Vagina (tissue), 2 donors: Measurements from ENCODE around the gene CS. TPM values are rescaled to one million over a fixed set of nuclear protein-coding genes. Genes with fewer than 3 reads are reported as not detected.

Experiments used
- DNase-seq, 2 donors: peaks; one replicate each; pipeline ENCODE4 v3.0.0-alpha.2; 2017; ENCODE audit errors: extremely low spot score in 2 of 2
- H3K27ac ChIP-seq: fragments of 200-600 bp; sonication (generic); one replicate; pipeline ENCODE4 v1.5.1; 2019
- H3K27me3 ChIP-seq: fragments of 200-600 bp; sonication (generic); one replicate; pipeline ENCODE4 v1.5.1; 2019
- H3K36me3 ChIP-seq, 2 donors: fragments of 200-600 bp; sonication (generic); one replicate each; pipeline ENCODE4 v1.5.1; 2017 to 2019
- H3K4me1 ChIP-seq: fragments of 200-600 bp; sonication (generic); one replicate; pipeline ENCODE4 v1.5.1; 2019
- H3K4me3 ChIP-seq, 2 donors: fragments of 200-600 bp; sonication (generic); 1 replicate in 1 of 2; 2 replicates in 1 of 2; pipeline ENCODE4 v1.5.1; 2016 to 2019
- H3K9me3 ChIP-seq: fragments of 200-600 bp; sonication (generic); one replicate; pipeline ENCODE4 v1.5.1; 2019
- CTCF ChIP-seq, 3 experiments: fragments of 450-650 bp in 2 of 3; fragments of 200-600 bp in 1 of 3; sonication (generic) in 1 of 3; IDR thresholded peaks; one replicate each; pipeline ENCODE4 v1.5.1; 2017 to 2019; ENCODE audit warnings: antibody characterized with exemption in 3 of 3, mild to moderate bottlenecking in 2 of 3, moderate library complexity in 2 of 3
- POLR2A ChIP-seq, 2 donors: fragments of 450-650 bp; IDR thresholded peaks; one replicate each; pipeline ENCODE4 v1.6.1; 2017; ENCODE audit warnings: antibody characterized with exemption in 2 of 2, mild to moderate bottlenecking in 2 of 2, moderate library complexity in 2 of 2
- POLR2AphosphoS5 ChIP-seq, 2 donors: sonication (generic); formaldehyde crosslinking; IDR thresholded peaks; one replicate each; pipeline ENCODE4 v1.9.0; 2017; ENCODE audit warnings: antibody characterized with exemption in 2 of 2, mild to moderate bottlenecking in 2 of 2, low read depth in 1 of 2; ENCODE audit not compliant: insufficient read depth in 1 of 2
- intact Hi-C: fragments of 100-400 bp; cut with DNase I; formaldehyde crosslinking; loops from one replicate; pipeline ENCODE4 v1.15.1; 2023
- total RNA-seq: library from RNA; depleted of rRNA; stranded (reverse); fragments of >200 nt; gene quantifications from one replicate; pipeline ENCODE4 v1.2.3, GENCODE V29; 2016

Gene CS
- total RNA-seq, 1 donor from 2014 or later = 140 TPM

GRCh38 chr12:56248711-56249110 lies 51.4 kb downstream of the CS start:
- H3K4me1 ChIP-seq = no peaks in the 10 kb centered on the region
- H3K36me3 ChIP-seq = peaks cover 10 to 97% of the 10 kb centered on the region in 2 donors
- DNase-seq = no peak
- H3K4me3 ChIP-seq = no peak overlapping the region
- H3K27me3 ChIP-seq = no peaks in the 10 kb centered on the region
- no peaks in the 10 kb centered on the region for H3K9me3 ChIP-seq
- TF ChIP-seq POLR2A (IDR thresholded peaks at IDR 0.05) = no peak
- no peak for TF ChIP-seq POLR2AphosphoS5 (IDR thresholded peaks at IDR 0.05; ENCODE audit: insufficient read depth in 1 of 2, low read depth in 1 of 2)
- no peak for TF ChIP-seq CTCF (IDR thresholded peaks at IDR 0.05)
- intact Hi-C loops = no loop called here
- H3K27ac ChIP-seq = no peak overlapping the region

- intact Hi-C loops = no loop called here
- Histone ChIP-seq H3K4me3 (no peak overlapping the region), H3K36me3 (peaks cover 10 to 97% of the 10 kb centered on the region in 2 donors), H3K9me3 (no peaks in the 10 kb centered on the region), H3K27me3 (no peaks in the 10 kb centered on the region), H3K27ac (no peak overlapping the region), H3K4me1 (no peaks in the 10 kb centered on the region)
- no peak for DNase-seq
- TF ChIP-seq POLR2AphosphoS5 (IDR thresholded peaks at IDR 0.05; ENCODE audit: insufficient read depth in 1 of 2, low read depth in 1 of 2) (no peak), CTCF (IDR thresholded peaks at IDR 0.05) (no peak), POLR2A (IDR thresholded peaks at IDR 0.05) (no peak)
Measured at GRCh38 chr12:56247923-56248322, 52.2 kb downstream of the CS start.

DNA sequence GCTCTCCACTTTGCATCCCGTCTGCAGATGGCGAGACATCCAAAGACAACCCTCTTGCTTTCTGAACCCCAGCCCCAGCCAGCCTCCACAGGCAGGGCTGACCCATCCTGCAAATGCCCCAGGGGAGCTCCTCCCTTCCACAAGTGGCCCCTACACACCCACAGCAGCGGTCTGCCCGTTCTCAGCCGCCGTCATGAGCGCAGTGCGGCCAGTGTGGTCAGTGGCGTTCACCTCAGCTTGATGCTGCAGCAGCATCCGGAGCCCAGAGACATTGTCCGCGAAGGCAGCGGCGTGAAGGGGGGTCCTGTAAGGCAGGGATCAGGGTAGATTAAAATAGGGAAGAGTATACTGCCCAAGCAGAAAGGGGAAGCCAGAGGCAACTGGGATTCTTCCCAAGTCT lies 55.6 kb downstream of the CS start:
- intact Hi-C loops = no loop called here
- peaks cover 10 to 97% of the 10 kb centered on the region in 2 donors for H3K36me3 ChIP-seq
- no peak for DNase-seq
- H3K27me3 ChIP-seq = no peaks in the 10 kb centered on the region
- no peaks in the 10 kb centered on the region for H3K9me3 ChIP-seq
- H3K27ac ChIP-seq = no peak overlapping the region
- TF ChIP-seq CTCF (IDR thresholded peaks at IDR 0.05) (no peak), POLR2AphosphoS5 (IDR thresholded peaks at IDR 0.05; ENCODE audit: insufficient read depth in 1 of 2, low read depth in 1 of 2) (no peak), POLR2A (IDR thresholded peaks at IDR 0.05) (no peak)
- H3K4me3 ChIP-seq = no peak overlapping the region
- H3K4me1 ChIP-seq = no peaks in the 10 kb centered on the region

GRCh38 chr12:56243731-56244181 lies 56.4 kb downstream of the CS start:
- Histone ChIP-seq H3K9me3 (no peaks in the 10 kb centered on the region), H3K27ac (no peak overlapping the region), H3K4me3 (no peak overlapping the region), H3K4me1 (no peaks in the 10 kb centered on the region), H3K27me3 (no peaks in the 10 kb centered on the region), H3K36me3 (peaks cover 10 to 90% of the 10 kb centered on the region in 2 donors)
- DNase-seq = no peak
- intact Hi-C loops = no loop called here
- no peak for TF ChIP-seq CTCF (IDR thresholded peaks at IDR 0.05)
- no peak for TF ChIP-seq POLR2AphosphoS5 (IDR thresholded peaks at IDR 0.05; ENCODE audit: insufficient read depth in 1 of 2, low read depth in 1 of 2)
- no peak for TF ChIP-seq POLR2A (IDR thresholded peaks at IDR 0.05)

DNA sequence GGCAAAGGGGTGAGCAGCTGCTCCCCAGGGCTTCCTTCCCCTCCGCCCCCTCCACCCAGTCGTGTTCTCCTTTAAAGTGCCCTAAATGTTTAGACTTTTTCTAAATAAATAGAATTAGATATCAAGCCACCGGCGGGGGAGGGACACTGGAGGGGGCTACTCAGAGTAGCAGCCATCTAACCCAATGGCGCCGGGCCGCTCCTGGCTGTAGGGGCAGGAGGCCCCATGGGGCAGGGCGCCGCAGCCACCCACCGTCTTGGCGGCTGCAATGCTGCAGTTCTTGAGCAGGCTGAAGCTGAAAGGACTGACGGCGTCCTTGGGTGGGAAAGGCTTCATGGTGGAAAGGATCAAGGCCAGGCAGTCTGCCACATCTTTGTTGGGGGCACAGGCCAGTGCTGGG lies 57.1 kb downstream of the CS start:
- DNase-seq = no peak
- no peak overlapping the region for H3K4me3 ChIP-seq

More for the DNA sequence above, 57.1 kb downstream of the CS start:
- peaks cover 10 to 83% of the 10 kb centered on the region in 2 donors for H3K36me3 ChIP-seq
- H3K9me3 ChIP-seq = no peaks in the 10 kb centered on the region
- intact Hi-C loops = no loop called here
- no peaks in the 10 kb centered on the region for H3K4me1 ChIP-seq
- H3K27me3 ChIP-seq = no peaks in the 10 kb centered on the region
- TF ChIP-seq POLR2AphosphoS5 (IDR thresholded peaks at IDR 0.05; ENCODE audit: insufficient read depth in 1 of 2, low read depth in 1 of 2) (no peak), POLR2A (IDR thresholded peaks at IDR 0.05) (no peak), CTCF (IDR thresholded peaks at IDR 0.05) (no peak)
- H3K27ac ChIP-seq = no peak overlapping the region
